Neural cell (in vitro differentiated cells): ENCODE data around the gene TAC1. TPM values are rescaled to one million over a fixed set of nuclear protein-coding genes. Genes with fewer than 3 reads are reported as not detected.

Experiments
- H2AFZ ChIP-seq: fragments of 200-600, 300-800 bp; sonication (generic), shearing (Covaris generic); 2 replicates; pipeline ENCODE4 v1.6.0; 2014; ENCODE audit warnings: low read depth, mild to moderate bottlenecking, antibody characterized with exemption, low read length, moderate library complexity
- H3F3A ChIP-seq: fragments of 200-600 bp; shearing (Covaris generic); 2 replicates; pipeline ENCODE4 v1.6.1; 2016; ENCODE audit warnings: mild to moderate bottlenecking, moderate library complexity, mixed read lengths, antibody characterized with exemption, low read length; ENCODE audit not compliant: insufficient read depth, poor library complexity, severe bottlenecking
- H3K27ac ChIP-seq: fragments of 200-600, 300-800 bp; sonication (generic), shearing (Covaris generic); 2 replicates; pipeline ENCODE4 v1.5.1; 2014; ENCODE audit warnings: mild to moderate bottlenecking, low read length, moderate library complexity
- H3K27me3 ChIP-seq: fragments of 300-800, 200-600 bp; sonication (generic), shearing (Covaris generic); 2 replicates; pipeline ENCODE4 v1.6.0; 2014; ENCODE audit warnings: mild to moderate bottlenecking, low read depth, low read length, moderate library complexity; ENCODE audit not compliant: insufficient read depth
- H3K36me3 ChIP-seq: fragments of 300-800, 200-600 bp; sonication (generic), shearing (Covaris generic); 2 replicates; pipeline ENCODE4 v1.5.1; 2014; ENCODE audit warnings: mild to moderate bottlenecking, antibody characterized with exemption, low read length, moderate library complexity; ENCODE audit not compliant: insufficient read depth
- H3K4me2 ChIP-seq: fragments of 300-800, 200-600 bp; sonication (generic), shearing (Covaris generic); 2 replicates; pipeline ENCODE4 v1.6.0; 2014; ENCODE audit warnings: mild to moderate bottlenecking, low read length
- H3K4me3 ChIP-seq: fragments of 300-800, 200-600 bp; sonication (generic), shearing (Covaris generic); 2 replicates; pipeline ENCODE4 v1.5.1; 2014; ENCODE audit warnings: mild to moderate bottlenecking, low read length, moderate library complexity
- H3K79me2 ChIP-seq: fragments of 200-600 bp; shearing (Covaris generic); replicated peaks from 2 replicates; pipeline ENCODE4 v1.6.0; 2014; ENCODE audit warnings: mild to moderate bottlenecking, low read length, moderate library complexity; ENCODE audit not compliant: insufficient read depth
- H3K9ac ChIP-seq: fragments of 300-800, 200-600 bp; sonication (generic), shearing (Covaris generic); 2 replicates; pipeline ENCODE4 v1.6.1; 2016; ENCODE audit warnings: mild to moderate bottlenecking, low read length, mixed read lengths
- H3K9me2 ChIP-seq: fragments of 200-600 bp; shearing (Covaris generic); 2 replicates; pipeline ENCODE4 v1.6.1; 2016; ENCODE audit warnings: mild to moderate bottlenecking, low read length, mixed read lengths; ENCODE audit not compliant: insufficient read depth
- H3K9me3 ChIP-seq: fragments of 200-600, 300-800 bp; sonication (generic), shearing (Covaris generic); 2 replicates; pipeline ENCODE4 v1.6.1; 2016; ENCODE audit warnings: mild to moderate bottlenecking, mixed run types, low read length, moderate library complexity, mixed read lengths
- H4K20me1 ChIP-seq: fragments of 200-600 bp; shearing (Covaris generic); 2 replicates; pipeline ENCODE4 v1.6.1; 2016; ENCODE audit warnings: mild to moderate bottlenecking, mixed run types; ENCODE audit not compliant: insufficient read depth
- EP300 ChIP-seq: fragments of 450-650 bp; conservative IDR thresholded peaks from 2 replicates; pipeline ENCODE4 v1.6.1; 2014; ENCODE audit warnings: antibody characterized with exemption, mild to moderate bottlenecking, moderate library complexity; ENCODE audit not compliant: poor library complexity, severe bottlenecking
- EZH2 ChIP-seq: fragments of 200-600, 300-800 bp; shearing (Covaris generic), sonication (generic); IDR thresholded peaks from 2 replicates; pipeline ENCODE4 v1.6.1; 2014; ENCODE audit warnings: antibody characterized with exemption, low read length, borderline replicate concordance, mild to moderate bottlenecking; ENCODE audit not compliant: insufficient read depth, poor library complexity, severe bottlenecking
- MXI1 ChIP-seq: fragments of 450-650 bp; conservative IDR thresholded peaks from 2 replicates; pipeline ENCODE4 v1.6.1; 2014; ENCODE audit warnings: antibody characterized with exemption, mild to moderate bottlenecking; ENCODE audit not compliant: poor library complexity, severe bottlenecking
- POLR2AphosphoS5 ChIP-seq: IDR thresholded peaks from 2 replicates; pipeline ENCODE4 v1.6.1; 2012
- RAD21 ChIP-seq: fragments of 450-650 bp; conservative IDR thresholded peaks from 2 replicates; pipeline ENCODE4 v1.6.1; 2014; ENCODE audit warnings: antibody characterized with exemption, mild to moderate bottlenecking, moderate library complexity
- SMC3 ChIP-seq: fragments of 450-650 bp; conservative IDR thresholded peaks from 2 replicates; pipeline ENCODE4 v1.6.1; 2014; ENCODE audit warnings: antibody characterized with exemption, mild to moderate bottlenecking, moderate library complexity; ENCODE audit not compliant: poor library complexity
- TAF1 ChIP-seq: IDR thresholded peaks from 2 replicates; pipeline ENCODE4 v1.6.1; 2012; ENCODE audit warnings: low read depth
- polyA plus RNA-seq: library from polyadenylated mRNA; depleted of rRNA; stranded (reverse); fragments of >200 nt; gene quantifications from 2 replicates; pipeline ENCODE4 v1.2.3, GENCODE V29; 2014
- TF ChIP-seq, protein P1 (sequence below): IDR thresholded peaks from 2 replicates; pipeline ENCODE4 v1.6.1; 2012; ENCODE audit warnings: borderline replicate concordance
- TF ChIP-seq, protein P2 (sequence below): fragments of 450-650 bp; IDR thresholded peaks from 2 replicates; pipeline ENCODE4 v1.5.1; 2014; ENCODE audit warnings: antibody characterized with exemption, mild to moderate bottlenecking, moderate library complexity; ENCODE audit not compliant: poor library complexity, severe bottlenecking

Gene TAC1
- polyA plus RNA-seq, 1 donor from 2014 or later, result 4,629 TPM

DNA sequence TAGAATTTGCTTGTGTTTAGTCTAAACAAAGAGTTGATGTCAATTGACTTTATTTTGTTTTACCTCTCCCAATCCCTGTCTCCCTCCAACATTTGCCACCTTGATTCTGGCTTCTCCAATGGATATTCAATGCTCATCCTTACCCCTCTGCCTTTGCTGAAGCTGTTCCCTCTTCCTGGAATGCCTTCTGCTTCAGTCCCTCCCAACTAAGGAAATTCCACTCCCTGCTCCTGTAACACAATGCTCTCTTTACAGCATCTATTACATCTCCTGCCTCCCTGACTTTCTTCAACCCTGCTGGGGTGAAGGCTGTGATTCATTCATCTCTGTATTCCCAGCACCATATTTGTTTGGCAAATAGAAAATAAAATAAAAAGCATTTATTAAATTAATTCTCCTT is 34.5 kb upstream of the TAC1 start:
- no peak overlapping the region for H3K4me3 ChIP-seq
- no peaks in the 10 kb centered on the region for H3F3A ChIP-seq
- no peaks in the 10 kb centered on the region for H3K27me3 ChIP-seq
- H3K4me2 ChIP-seq, result no peak overlapping the region
- no peaks in the 10 kb centered on the region for H4K20me1 ChIP-seq
- no peak overlapping the region for H3K9ac ChIP-seq
- H3K27ac ChIP-seq, result no peak overlapping the region
- H2AFZ ChIP-seq, result no peak overlapping the region
- H3K36me3 ChIP-seq, result no peaks in the 10 kb centered on the region
- no peaks in the 10 kb centered on the region for H3K9me2 ChIP-seq
- no peak for TF ChIP-seq MXI1
- TF ChIP-seq, protein P1, sequence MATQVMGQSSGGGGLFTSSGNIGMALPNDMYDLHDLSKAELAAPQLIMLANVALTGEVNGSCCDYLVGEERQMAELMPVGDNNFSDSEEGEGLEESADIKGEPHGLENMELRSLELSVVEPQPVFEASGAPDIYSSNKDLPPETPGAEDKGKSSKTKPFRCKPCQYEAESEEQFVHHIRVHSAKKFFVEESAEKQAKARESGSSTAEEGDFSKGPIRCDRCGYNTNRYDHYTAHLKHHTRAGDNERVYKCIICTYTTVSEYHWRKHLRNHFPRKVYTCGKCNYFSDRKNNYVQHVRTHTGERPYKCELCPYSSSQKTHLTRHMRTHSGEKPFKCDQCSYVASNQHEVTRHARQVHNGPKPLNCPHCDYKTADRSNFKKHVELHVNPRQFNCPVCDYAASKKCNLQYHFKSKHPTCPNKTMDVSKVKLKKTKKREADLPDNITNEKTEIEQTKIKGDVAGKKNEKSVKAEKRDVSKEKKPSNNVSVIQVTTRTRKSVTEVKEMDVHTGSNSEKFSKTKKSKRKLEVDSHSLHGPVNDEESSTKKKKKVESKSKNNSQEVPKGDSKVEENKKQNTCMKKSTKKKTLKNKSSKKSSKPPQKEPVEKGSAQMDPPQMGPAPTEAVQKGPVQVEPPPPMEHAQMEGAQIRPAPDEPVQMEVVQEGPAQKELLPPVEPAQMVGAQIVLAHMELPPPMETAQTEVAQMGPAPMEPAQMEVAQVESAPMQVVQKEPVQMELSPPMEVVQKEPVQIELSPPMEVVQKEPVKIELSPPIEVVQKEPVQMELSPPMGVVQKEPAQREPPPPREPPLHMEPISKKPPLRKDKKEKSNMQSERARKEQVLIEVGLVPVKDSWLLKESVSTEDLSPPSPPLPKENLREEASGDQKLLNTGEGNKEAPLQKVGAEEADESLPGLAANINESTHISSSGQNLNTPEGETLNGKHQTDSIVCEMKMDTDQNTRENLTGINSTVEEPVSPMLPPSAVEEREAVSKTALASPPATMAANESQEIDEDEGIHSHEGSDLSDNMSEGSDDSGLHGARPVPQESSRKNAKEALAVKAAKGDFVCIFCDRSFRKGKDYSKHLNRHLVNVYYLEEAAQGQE, result no peak
- TF ChIP-seq TAF1, result no peak
- no peak for TF ChIP-seq POLR2AphosphoS5
- no peak for TF ChIP-seq SMC3
- no peak for TF ChIP-seq EZH2
- no peak for TF ChIP-seq EP300
- no peak for TF ChIP-seq RAD21
- TF ChIP-seq, protein P2, sequence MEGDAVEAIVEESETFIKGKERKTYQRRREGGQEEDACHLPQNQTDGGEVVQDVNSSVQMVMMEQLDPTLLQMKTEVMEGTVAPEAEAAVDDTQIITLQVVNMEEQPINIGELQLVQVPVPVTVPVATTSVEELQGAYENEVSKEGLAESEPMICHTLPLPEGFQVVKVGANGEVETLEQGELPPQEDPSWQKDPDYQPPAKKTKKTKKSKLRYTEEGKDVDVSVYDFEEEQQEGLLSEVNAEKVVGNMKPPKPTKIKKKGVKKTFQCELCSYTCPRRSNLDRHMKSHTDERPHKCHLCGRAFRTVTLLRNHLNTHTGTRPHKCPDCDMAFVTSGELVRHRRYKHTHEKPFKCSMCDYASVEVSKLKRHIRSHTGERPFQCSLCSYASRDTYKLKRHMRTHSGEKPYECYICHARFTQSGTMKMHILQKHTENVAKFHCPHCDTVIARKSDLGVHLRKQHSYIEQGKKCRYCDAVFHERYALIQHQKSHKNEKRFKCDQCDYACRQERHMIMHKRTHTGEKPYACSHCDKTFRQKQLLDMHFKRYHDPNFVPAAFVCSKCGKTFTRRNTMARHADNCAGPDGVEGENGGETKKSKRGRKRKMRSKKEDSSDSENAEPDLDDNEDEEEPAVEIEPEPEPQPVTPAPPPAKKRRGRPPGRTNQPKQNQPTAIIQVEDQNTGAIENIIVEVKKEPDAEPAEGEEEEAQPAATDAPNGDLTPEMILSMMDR, result no peak
- H3K79me2 ChIP-seq, result no peaks in the 10 kb centered on the region
- H3K9me3 ChIP-seq, result no peaks in the 10 kb centered on the region

DNA sequence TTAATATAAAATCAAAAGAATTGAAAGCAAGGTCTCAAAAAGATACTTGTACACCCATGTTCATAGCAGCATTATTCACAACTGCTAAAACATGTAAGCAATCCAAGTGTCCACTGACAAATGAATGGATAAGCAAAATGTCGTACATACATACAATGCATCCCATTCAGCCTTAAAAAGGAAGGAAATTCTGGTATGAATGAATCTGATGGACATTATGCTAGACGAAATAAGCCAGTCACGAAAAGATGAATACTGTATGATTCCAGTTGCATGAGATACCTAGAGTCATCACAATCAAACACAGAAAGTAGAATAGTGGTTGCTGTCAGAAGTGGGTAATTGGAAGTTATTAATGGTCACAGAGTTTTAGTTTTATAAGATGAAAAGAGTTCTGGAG is 9.5 kb upstream of the TAC1 start:
- H2AFZ ChIP-seq, result no peak overlapping the region
- H4K20me1 ChIP-seq, result no peaks in the 10 kb centered on the region
- no peaks in the 10 kb centered on the region for H3K36me3 ChIP-seq
- H3K4me3 ChIP-seq, result no peak overlapping the region
- H3K9me3 ChIP-seq, result no peaks in the 10 kb centered on the region
- no peaks in the 10 kb centered on the region for H3F3A ChIP-seq
- no peak overlapping the region for H3K9ac ChIP-seq
- H3K79me2 ChIP-seq, result no peaks in the 10 kb centered on the region
- TF ChIP-seq POLR2AphosphoS5 (no peak), EP300 (no peak), SMC3 (no peak), MXI1 (no peak), TAF1 (no peak), RAD21 (no peak), EZH2 (no peak)
- TF ChIP-seq, protein P1, result no peak
- TF ChIP-seq, protein P2, result no peak
- no peak overlapping the region for H3K27ac ChIP-seq
- no peak overlapping the region for H3K4me2 ChIP-seq
- H3K9me2 ChIP-seq, result no peaks in the 10 kb centered on the region
- no peaks in the 10 kb centered on the region for H3K27me3 ChIP-seq
